NCI-H2107 treated with DMSO at 0.1 percent for 48 hours (cell line): ENCODE results near the gene OPN5.
"Not testable (repeated sequence)": the region's sequence is repeated elsewhere in the genome, so short reads cannot be mapped to it uniquely, and the experiment has no call there.

Experiments
- DNase-seq: peaks from one replicate; lab custom pipeline; 2025; ENCODE audit not compliant: unreplicated experiment; lab: John Stamatoyannopoulos, UW

The OPN5 gene, protein sequence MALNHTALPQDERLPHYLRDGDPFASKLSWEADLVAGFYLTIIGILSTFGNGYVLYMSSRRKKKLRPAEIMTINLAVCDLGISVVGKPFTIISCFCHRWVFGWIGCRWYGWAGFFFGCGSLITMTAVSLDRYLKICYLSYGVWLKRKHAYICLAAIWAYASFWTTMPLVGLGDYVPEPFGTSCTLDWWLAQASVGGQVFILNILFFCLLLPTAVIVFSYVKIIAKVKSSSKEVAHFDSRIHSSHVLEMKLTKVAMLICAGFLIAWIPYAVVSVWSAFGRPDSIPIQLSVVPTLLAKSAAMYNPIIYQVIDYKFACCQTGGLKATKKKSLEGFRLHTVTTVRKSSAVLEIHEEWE

DNA sequence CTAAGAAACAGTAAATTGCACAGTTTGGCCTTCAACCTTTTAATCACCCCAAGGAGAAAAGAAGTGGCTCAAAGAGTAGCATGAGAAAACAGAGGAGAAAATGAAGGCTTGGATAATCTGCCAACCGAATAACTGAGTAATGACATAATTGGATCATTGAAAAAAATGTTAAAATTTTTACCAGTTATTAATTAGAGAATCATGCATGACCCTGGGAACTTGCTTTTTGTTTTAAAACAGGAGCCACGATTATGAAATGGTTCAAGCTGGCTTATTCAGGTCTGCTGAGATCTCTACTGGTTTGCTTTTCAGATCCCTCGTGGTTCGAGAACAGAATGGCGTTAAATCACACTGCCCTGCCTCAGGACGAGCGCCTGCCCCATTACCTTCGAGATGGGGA lies at the start of gene OPN5:
Gene OPN5, plus strand, starts transcription at position 301 of the 400 bp plus-strand sequence. Its CDS starts 35 bp downstream, at position 336.
- DNase-seq = no peak

DNA sequence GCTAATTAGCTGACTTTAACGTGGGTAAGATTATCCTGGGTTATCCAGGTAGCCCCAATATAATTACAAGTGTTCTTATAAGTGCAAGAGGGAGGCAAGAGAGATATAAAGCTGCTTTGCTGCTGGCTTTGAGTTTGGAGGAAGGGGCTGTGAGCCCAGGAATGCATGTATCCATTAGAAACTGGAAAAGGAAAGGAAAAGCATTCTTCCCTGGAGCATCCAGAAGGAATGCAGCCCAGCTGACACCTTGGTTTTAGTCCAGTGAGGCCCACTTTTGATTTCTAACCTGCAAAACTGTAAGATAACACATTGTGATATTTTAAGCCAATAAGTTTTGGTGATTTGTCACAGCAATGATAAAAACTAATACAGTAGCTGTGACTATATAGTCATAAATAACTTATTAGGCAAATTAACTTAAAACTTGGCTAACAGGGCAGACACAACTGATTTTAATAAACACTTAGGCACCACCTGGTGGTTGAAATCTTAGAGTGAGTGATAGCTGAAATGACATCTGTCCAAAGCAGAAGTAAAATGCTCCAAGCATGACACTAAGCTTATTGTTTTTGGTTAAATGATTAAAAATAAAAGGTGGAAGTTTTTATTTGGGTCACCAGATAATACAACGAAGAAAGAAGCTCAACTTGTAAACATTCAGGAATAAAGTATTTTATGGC lies 47.8 kb upstream of the OPN5 start:
- no peak for DNase-seq

DNA sequence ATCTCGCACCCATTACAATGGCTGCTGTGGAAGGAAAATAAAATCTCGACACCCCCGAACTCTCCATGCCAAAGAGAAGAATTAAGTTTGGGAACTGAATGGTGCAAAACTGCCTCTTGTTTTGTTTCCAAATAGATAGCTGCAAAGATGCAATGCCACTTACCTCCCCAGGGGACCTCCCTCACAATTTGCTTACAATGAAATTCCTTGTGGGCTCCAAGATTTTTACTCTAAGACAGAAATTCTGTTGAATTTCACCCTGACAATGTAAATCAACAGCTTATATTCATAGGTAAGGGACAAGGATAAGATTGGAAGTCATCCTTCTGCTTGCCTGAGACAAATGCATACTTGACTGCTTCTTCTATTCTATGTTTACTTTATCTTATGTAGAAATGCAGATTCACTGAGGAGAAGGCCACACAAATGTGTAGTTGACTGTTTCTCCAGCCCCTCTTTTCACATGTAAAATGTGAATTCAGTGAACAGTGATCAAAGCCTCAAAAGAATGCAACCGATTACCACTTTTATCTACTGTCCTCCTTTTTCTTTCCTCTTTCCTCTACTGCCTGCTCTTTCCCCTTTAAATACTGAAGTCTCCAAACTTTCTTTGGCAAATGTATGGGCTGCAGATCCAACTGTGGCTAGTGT lies 46.9 kb upstream of the OPN5 start:
- no peak for DNase-seq

DNA sequence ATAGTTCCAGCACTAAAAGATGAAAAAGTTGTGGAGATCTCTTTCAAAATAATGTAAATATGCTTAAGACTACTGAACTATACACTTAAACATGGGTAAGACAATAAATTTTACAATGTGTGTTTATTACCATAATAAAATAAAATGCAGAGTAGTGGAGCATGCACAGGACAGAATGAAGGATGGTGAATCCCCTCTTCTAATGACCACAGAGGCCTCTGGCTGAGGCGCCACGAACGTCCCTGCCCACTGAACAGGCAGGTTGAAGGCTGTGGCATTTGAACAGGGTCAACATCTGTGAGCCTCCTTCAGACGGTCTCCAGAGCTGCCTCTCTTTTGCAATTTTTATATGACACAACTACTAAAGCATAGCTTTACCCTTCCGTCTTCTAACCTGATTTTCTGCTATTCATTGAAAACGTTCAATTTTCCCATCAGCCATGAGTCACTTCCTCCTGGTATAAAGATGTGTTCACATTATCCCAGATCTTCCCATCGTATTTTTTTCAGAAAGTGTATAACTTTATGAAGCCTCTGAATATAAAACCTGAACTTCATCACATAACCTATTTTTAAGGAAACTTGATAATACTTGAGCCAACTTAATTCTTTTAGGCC lies 45.6 kb upstream of the OPN5 start:
- no peak for DNase-seq

DNA sequence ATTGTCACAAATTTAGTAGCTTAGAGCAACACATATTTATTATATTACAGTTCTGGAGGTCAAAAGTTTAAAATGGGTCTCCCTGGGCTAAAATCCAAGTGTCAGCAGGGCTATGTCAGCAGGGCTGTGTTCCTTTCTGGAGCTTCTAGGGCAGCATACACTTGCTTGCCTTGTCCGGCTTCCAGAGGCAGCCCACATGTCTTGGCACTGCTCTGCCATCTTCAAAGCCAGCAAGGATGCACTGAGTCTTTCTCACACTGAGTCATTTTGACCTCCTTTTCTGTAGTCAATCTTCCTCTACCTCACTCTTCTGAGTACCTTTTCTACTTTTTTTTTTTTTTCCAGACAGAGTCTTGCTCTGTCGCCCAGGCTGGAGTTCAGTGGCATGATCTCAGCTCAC lies 44.4 kb upstream of the OPN5 start:
- no peak for DNase-seq

DNA sequence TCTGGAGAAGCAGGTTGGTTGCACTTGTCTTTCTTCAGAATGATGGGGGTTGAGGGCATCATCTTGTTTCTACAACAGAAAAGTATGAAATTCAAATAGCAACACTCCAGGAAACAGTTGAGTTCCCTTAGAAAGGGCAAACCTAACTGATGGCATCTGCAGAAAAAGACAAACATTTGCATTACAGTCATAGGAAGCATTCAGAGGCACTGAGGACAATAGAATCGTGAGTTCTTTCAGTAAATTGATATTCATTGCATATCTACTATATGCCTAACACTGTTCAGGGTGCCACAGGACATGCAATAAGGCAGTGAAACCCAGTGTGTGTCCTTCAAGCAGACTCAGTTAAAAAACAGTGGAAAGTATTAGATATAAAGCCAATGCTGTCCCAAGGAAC lies 41.1 kb upstream of the OPN5 start:
- no peak for DNase-seq

DNA sequence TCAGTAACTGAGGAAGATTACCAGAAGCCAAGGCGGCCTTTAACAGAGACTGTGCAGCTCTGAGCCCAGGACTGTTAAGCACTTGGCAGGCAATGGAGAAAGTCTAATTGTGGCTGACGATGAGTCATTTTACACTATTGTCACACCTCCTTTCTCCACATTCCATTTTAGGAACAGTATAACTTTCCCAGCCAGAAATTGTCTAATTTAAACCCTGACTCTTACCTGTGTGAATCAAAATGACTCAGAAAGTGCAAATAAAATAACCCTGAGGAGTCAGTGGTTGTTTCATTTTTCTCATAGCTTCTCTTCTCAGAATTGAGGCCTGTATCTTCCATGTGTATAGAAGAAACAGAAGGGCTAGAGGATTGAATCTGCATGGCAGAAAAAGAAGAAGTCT lies 40.0 kb upstream of the OPN5 start:
- DNase-seq = no peak

DNA sequence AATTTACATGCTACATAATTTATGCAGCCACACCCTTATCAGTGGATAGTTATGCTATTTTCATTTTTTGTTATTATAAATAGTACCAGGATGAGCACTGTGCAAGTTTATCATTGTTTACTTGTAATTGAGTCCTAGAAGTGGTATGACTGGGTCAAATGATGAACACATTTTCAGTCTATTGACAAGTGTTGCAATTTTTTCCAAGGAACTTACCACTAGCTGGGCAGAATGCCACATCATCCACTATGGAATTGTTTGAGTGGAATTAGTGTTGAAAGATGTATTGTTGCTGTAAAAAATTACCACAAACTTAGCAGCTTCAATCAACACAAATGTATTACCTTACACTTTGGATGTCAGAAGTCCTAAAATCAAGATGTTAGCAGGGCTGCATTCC lies 38.1 kb upstream of the OPN5 start:
- no peak for DNase-seq

DNA sequence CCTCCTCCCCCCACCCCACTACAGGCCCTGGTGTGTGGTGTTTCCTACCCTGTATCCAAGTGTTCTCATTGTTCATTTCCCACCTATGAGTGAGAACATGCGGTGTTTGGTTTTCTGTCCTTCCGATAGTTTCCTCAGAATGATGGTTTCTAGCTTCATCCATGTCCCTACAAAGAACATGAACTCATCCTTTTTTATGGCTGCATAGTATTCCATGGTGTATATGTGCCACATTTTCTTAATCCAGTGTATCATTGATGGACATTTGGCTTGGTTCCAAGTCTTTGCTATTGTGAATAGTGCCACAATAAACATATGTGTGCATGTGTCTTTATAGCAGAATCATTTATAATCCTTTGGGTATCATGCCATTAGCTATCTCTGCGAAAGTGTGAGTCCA lies 36.6 kb upstream of the OPN5 start:
- not testable (repeated sequence) for DNase-seq

DNA sequence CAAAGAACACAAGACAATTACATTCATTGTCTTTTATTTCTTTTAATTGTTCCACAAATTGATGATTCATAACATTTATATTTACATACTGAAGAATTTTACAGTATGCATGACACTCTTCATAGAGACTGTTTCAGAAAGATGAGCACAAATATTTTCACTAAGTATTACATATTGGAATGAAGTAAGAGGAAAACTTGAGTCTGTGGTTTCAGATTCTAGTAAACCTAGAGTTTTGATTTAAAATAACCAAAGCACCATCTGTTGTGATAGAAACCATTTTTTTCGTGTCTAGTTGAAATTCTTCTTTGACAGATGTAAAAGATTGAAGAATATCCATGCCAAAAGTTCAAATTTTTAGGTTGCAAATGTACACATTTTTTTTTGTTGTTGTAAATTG lies 32.1 kb upstream of the OPN5 start:
- no peak for DNase-seq

DNA sequence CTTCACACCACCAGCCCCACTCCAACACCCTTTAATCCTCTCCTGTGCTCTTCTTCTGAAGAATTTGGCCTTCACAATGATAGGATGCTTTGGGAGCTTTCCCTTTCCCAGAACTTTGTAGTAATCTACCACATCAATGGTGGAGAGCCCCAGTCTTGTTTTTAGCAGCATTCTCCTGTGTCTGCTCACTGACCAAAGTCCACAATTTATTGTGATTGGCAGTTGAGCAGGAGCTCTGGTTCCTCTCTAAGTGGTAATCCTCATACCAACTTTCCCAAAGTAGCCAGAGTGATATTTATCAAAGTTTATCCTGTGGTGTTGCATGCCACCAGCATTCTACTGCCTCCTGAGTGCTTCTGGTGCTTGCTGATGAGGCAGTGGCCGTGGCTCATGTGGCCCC lies 29.0 kb upstream of the OPN5 start:
- no peak for DNase-seq

DNA sequence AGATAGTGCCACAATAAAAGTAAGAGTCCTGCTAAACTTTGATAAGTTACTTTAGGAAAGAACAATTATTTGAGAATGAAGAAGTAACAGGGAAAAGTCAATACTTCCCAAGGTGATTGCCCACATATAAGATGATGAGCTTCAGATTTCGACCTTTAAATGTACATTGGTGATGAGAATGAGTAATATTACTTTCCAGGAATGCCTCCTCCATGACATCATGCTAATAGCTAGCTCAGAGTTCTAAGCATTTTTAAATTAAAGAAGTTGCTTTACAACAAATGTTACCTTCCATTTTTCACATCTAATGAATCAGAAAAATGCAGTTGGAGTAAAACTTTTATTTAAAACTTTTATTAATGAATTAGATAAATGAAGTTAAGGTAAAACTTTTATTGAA lies 22.5 kb upstream of the OPN5 start:
- DNase-seq = no peak

DNA sequence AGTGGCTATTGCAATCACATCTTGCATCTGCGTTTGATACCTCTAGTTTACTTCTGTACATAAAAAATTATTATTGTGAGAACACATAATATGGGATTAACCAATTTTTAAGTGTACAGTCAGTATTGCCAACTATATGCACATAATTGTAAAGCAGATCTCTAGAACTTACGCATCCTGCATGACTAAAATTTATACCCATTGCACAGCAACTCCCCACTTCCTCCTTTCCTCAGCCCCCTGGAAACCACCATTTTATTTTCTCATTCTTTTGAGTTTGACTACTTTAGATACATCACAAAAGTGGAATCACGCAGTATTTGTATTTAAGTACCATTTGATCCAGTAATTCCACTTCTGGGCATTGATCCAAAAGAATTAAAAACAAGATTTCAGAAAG lies 19.3 kb upstream of the OPN5 start:
- no peak for DNase-seq

DNA sequence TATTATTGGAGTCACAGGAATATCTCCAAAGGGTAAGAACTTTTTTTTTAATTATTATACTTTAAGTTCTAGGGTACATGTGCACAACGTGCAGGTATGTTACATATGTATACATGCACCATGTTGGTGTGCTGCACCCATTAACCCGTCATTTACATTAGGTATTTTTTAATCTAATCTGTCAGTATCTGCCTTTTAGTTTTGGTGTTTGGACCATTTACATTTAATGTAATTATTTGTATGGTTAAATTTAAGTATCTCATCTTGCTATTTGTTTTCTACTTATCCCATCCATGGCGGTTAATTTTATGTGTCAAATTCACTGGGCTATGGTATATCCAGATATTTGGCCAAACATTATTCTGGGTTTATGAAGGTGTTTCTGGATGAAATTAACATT lies 15.4 kb upstream of the OPN5 start:
- DNase-seq = no peak

DNA sequence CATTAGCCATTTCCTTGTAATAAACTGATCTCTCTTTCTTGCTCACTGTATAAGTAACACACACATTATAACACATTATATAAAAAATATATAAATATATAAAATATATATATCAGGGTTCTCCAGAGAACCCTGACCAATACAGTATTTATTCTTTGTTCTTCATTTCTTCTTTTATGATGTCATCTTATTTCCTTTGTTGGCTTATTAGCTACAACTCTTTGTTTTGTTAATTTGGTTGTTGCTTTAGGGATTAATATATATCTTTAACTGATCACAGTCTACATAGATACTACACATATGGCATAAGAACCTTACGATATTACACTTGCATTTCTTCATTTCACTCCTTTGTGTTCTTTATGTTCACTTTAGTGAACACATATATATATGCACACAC lies 14.7 kb upstream of the OPN5 start:
- no peak for DNase-seq

DNA sequence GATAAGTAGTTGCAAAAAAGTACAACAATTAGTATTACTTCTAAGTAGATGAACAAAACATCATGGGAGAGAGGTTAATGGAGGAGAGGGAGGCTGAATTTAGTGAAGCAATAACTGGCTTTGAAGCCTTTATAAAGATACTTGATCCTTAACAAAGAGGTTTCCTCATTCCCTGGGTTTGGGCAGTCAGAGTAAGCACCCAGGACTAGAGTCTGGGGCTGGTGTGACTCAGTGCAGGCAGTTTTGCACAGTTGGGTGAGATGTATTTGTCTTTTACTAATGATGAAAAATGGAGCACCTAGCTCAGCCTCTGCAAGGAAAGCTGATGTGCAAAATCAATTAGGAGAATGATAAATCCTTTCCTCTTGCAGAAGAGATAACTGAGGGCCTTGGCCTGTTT lies 11.8 kb upstream of the OPN5 start:
- no peak for DNase-seq

DNA sequence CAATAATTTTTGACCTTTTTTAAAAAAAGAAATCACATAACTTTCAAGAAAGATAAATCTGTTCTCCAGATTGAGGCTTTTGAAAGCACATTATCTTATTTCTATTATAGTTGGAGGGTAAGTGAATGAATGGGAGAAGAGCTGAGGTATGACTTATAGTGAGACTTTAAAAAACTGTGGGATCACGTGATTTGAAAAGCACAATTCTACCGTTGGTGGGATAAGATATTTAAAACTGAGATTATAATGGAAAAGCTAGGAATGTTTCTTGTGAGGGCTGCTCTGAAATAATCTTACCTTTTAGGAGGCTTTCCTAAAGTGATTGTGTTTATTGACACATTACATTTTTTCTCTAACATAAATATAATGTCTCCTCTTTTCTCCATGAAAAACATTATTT lies 9.5 kb upstream of the OPN5 start:
- no peak for DNase-seq

DNA sequence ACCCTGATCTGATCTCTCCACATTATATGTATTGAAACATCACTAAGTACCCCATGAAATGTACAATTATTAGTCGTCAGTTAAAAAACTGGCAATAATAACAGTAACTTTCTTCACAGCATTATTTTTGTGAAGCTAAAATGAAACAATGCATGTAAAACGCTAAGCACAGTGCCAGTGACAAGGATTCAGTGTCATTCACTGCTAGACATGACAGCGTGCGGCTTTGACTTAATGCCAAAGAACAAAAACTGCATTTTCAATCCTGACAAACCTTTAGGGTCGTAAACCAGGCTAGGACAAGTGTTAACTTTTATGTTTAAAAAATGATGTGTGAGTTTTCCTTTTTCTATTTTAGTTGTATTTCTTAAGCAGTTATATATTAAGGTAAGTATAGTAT lies 8.8 kb upstream of the OPN5 start:
- DNase-seq = no peak

DNA sequence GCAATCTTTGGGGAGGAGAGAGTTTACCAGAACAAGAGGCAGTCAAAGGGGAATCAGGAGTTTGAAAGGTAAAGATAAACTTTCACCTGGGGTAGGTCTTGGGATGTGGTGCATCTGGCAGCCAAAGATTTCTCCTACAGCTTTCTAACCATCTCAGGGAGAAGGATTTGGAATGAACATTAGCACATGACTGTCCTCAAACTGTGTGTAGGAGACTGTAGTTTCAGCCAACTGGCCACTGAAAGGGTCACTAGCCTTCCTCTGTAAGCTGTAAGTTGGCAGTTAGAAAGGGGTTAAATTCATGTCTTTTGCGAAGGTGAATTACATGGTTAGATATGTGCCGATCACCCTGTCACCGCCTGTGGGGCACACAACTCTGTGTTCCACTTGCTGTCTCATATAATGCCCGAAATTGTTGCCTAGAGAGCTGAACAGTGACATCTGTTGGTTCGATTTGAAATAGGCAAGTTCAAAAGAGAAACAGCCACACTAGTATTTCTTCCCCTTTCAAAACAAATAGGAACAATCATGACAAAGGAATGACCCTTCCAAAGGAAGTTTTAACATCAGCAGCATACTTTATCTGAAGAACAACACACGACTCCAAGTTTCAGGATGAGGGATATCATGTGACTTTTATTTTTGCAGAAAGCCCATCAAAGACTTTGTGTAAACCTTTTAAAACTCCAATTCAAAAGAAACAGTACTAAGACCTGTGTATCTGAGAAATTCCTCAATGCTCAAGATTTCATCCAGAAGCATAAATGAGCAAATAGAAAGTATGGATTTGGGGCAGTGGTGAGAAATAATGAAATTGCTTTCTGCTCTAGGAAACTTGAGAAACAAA lies 1.1 kb upstream of the OPN5 start:
- peak; percentile 7 for DNase-seq

DNA sequence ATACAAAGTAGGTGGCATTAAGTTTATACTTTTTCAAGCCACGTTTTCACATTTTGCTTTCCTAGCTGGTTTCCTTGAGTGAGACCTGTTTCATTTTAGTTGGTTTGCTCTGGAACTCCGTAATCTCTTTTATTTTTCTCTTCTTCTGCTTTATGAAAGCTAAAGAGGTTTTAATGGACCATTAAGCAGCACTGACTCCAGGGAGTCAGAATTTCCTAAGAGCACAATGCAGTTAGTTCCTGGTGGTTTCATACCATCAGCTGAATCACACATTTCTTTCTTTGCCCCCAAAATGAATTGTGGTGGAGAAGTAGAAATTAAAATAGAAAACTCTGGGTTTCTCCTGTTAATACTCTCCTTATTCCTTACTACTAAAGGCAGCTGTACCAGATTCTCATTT lies 3.4 kb downstream of the OPN5 start:
- DNase-seq = no peak
